H1 (cell line): ENCODE data around the gene MYDGF. TPM values are rescaled to one million over a fixed set of nuclear protein-coding genes. Genes with fewer than 3 reads are reported as not detected.

Experiments used
- CTCF ChIA-PET: fragments of 300-600 bp; sonication (Branson Sonifier 250); formaldehyde crosslinking; loops from one replicate; lab custom pipeline; 2021; ENCODE audit not compliant: partially characterized antibody; lab: Charles Lee
- POLR2A ChIA-PET: fragments of 300-600 bp; sonication (Branson Sonifier 250); formaldehyde crosslinking; loops from one replicate; lab custom pipeline; 2021; ENCODE audit warnings: inconsistent platforms; ENCODE audit not compliant: partially characterized antibody; lab: Charles Lee
- DNase-seq, 2 experiments: peaks; one replicate each; pipeline versions ENCODE4 v3.0.0 to v3.0.0-alpha.2; 2010 to 2022; ENCODE audit warnings: low spot score in 2 of 2, low read depth in 1 of 2, mixed read lengths in 1 of 2
- FAIRE-seq: peaks from 2 replicates; lab custom pipeline; 2011; peaks lifted over from hg19 to GRCh38; lab: Jason Lieb, UNC
- H2AFZ ChIP-seq: 2 replicates; pipeline ENCODE4 v1.8.1; 2012; ENCODE audit warnings: low read length, inconsistent platforms
- H2AK5ac ChIP-seq: 2 replicates; pipeline ENCODE4 v1.6.1; 2013; ENCODE audit warnings: low read depth, low read length
- H2BK120ac ChIP-seq: replicated peaks from 2 replicates; pipeline ENCODE3; 2013; ENCODE audit warnings: low read depth, low read length, inconsistent platforms
- H2BK12ac ChIP-seq: 2 replicates; pipeline ENCODE4 v1.6.1; 2013; ENCODE audit warnings: low read depth, low read length
- H2BK15ac ChIP-seq: 2 replicates; pipeline ENCODE4 v1.6.1; 2013; ENCODE audit warnings: low read length
- H2BK20ac ChIP-seq: 2 replicates; pipeline ENCODE4 v1.6.1; 2013; ENCODE audit warnings: low read length
- H2BK5ac ChIP-seq: 2 replicates; pipeline ENCODE4 v1.6.1; 2013; ENCODE audit warnings: low read depth, low read length
- H3K14ac ChIP-seq: 2 replicates; pipeline ENCODE4 v1.6.1; 2013; ENCODE audit warnings: inconsistent platforms; ENCODE audit not compliant: insufficient read length
- H3K18ac ChIP-seq: 2 replicates; pipeline ENCODE4 v1.6.1; 2013; ENCODE audit warnings: low read length; ENCODE audit errors: extremely low read depth
- H3K23ac ChIP-seq: 2 replicates; pipeline ENCODE4 v1.6.1; 2013; ENCODE audit warnings: inconsistent platforms; ENCODE audit not compliant: insufficient read length
- H3K23me2 ChIP-seq: 2 replicates; pipeline ENCODE4 v1.6.1; 2013; ENCODE audit warnings: low read depth, low read length
- H3K27ac ChIP-seq: 2 replicates; pipeline ENCODE4 v1.6.1; 2011; ENCODE audit warnings: low read depth, low read length, inconsistent platforms
- H3K27me3 ChIP-seq, 4 experiments: replicated peaks in 1 of 4; 1 replicate in 1 of 4; 2 replicates in 3 of 4; pipeline versions ENCODE4 v1.6.1 to v1.8.1; 2011 to 2013; ENCODE audit warnings: low read length in 3 of 4, mild to moderate bottlenecking in 3 of 4, inconsistent platforms in 2 of 4, mixed read lengths in 2 of 4, moderate library complexity in 1 of 4; ENCODE audit not compliant: control insufficient read depth in 3 of 4, insufficient read depth in 3 of 4; ENCODE audit errors: extremely low read depth in 1 of 4
- H3K36me3 ChIP-seq, 4 experiments: 2 replicates each; pipeline versions ENCODE4 v1.6.1 to v1.8.1; 2011 to 2013; ENCODE audit warnings: mild to moderate bottlenecking in 4 of 4, low read length in 3 of 4, moderate library complexity in 2 of 4, control low read depth in 1 of 4, inconsistent platforms in 1 of 4; ENCODE audit not compliant: insufficient read depth in 4 of 4, control insufficient read depth in 2 of 4
- H3K4ac ChIP-seq: replicated peaks from 2 replicates; pipeline ENCODE3; 2013; ENCODE audit warnings: low read length, low read depth, mixed read lengths, inconsistent platforms; ENCODE audit not compliant: insufficient read length
- H3K4me1 ChIP-seq, 4 experiments: replicated peaks in 1 of 4; 1 replicate in 1 of 4; 2 replicates in 3 of 4; pipeline versions ENCODE4 v1.6.1 to v1.8.1; 2011 to 2013; ENCODE audit warnings: low read length in 3 of 4, inconsistent platforms in 2 of 4, mixed read lengths in 1 of 4; ENCODE audit not compliant: insufficient read depth in 4 of 4, control insufficient read depth in 3 of 4
- H3K4me2 ChIP-seq, 2 experiments: 2 replicates each; pipeline versions ENCODE4 v1.6.1 to v1.8.1; 2011 to 2013; ENCODE audit warnings: low read depth in 2 of 2, low read length in 2 of 2, control low read depth in 1 of 2, inconsistent platforms in 1 of 2, mild to moderate bottlenecking in 1 of 2; ENCODE audit not compliant: insufficient read depth in 1 of 2
- H3K4me3 ChIP-seq, 4 experiments: fragments of 200-600, 300-600 bp in 1 of 4; sonication (generic), shearing (Covaris generic), sonication (Bioruptor Twin) in 1 of 4; 2 replicates each; pipeline versions ENCODE4 v1.5.1 to v1.8.1; 2011 to 2016; ENCODE audit warnings: low read length in 4 of 4, low read depth in 3 of 4, control low read depth in 2 of 4, inconsistent platforms in 2 of 4, mild to moderate bottlenecking in 2 of 4, mixed read lengths in 1 of 4, moderate library complexity in 1 of 4; ENCODE audit not compliant: insufficient read depth in 2 of 4; ENCODE audit errors: extremely low read depth in 1 of 4
- H3K56ac ChIP-seq: replicated peaks from 2 replicates; pipeline ENCODE3; 2013; ENCODE audit warnings: low read depth, mild to moderate bottlenecking, mixed read lengths, low read length, inconsistent platforms; ENCODE audit not compliant: insufficient read length
- H3K79me1 ChIP-seq: 2 replicates; pipeline ENCODE4 v1.6.1; 2013; ENCODE audit warnings: low read depth, low read length, control low read depth
- H3K79me2 ChIP-seq, 2 experiments: 2 replicates each; pipeline versions ENCODE4 v1.6.1 to v1.8.1; 2012 to 2013; ENCODE audit warnings: low read length in 2 of 2, mild to moderate bottlenecking in 2 of 2, inconsistent platforms in 1 of 2; ENCODE audit not compliant: insufficient read depth in 2 of 2, control insufficient read depth in 1 of 2
- H3K9ac ChIP-seq, 4 experiments: replicated peaks in 1 of 4; 1 replicate in 1 of 4; 2 replicates in 3 of 4; pipeline versions ENCODE4 v1.6.1 to v1.8.1; 2011 to 2013; ENCODE audit warnings: low read depth in 3 of 4, low read length in 3 of 4, control low read depth in 2 of 4, mild to moderate bottlenecking in 2 of 4, moderate library complexity in 2 of 4, inconsistent platforms in 1 of 4; ENCODE audit errors: extremely low read depth in 1 of 4
- H3K9me3 ChIP-seq, 2 experiments: 2 replicates each; pipeline versions ENCODE4 v1.6.1 to v1.8.1; 2012 to 2013; ENCODE audit warnings: mild to moderate bottlenecking in 2 of 2, moderate library complexity in 2 of 2, control low read depth in 1 of 2, inconsistent platforms in 1 of 2, low read depth in 1 of 2, low read length in 1 of 2, mixed read lengths in 1 of 2; ENCODE audit not compliant: insufficient read depth in 2 of 2
- H4K20me1 ChIP-seq, 2 experiments: replicated peaks in 1 of 2; 2 replicates each; pipeline versions ENCODE3 to v1.8.1; 2011 to 2013; ENCODE audit warnings: inconsistent platforms in 2 of 2, low read length in 2 of 2, mild to moderate bottlenecking in 1 of 2; ENCODE audit not compliant: insufficient read depth in 2 of 2, control insufficient read depth in 1 of 2
- H4K5ac ChIP-seq: 2 replicates; pipeline ENCODE4 v1.6.1; 2013; ENCODE audit warnings: low read length, low read depth, mixed read lengths, inconsistent platforms; ENCODE audit not compliant: insufficient read length
- H4K8ac ChIP-seq: 2 replicates; pipeline ENCODE4 v1.8.0; 2013; ENCODE audit warnings: mild to moderate bottlenecking, moderate library complexity, low read length, inconsistent platforms; ENCODE audit not compliant: insufficient read depth; ENCODE audit errors: extremely low read depth
- H4K91ac ChIP-seq: replicated peaks from 2 replicates; pipeline ENCODE3; 2013; ENCODE audit warnings: low read length, mixed read lengths, inconsistent platforms; ENCODE audit not compliant: insufficient read length
- TAF7 ChIP-seq: optimal IDR thresholded peaks from 2 replicates; pipeline ENCODE3; 2011; ENCODE audit warnings: low read depth, mild to moderate bottlenecking, inconsistent platforms, low read length, moderate library complexity, borderline replicate concordance
- WGBS, 2 experiments: shearing (Covaris generic) in 1 of 2; methylation state at CpG; one replicate each; pipeline versions ENCODE4 v1.1.6 to v1.1.7; 2013 to 2015; ENCODE audit warnings: low lambda C conversion rate in 2 of 2, mixed read lengths in 2 of 2, inconsistent platforms in 1 of 2, low coverage in 1 of 2, missing lambda C conversion rate in 1 of 2; ENCODE audit not compliant: insufficient replicate concordance in 2 of 2, insufficient coverage in 1 of 2, insufficient read length in 1 of 2; ENCODE audit errors: extremely low coverage in 1 of 2, missing lambda C conversion rate in 1 of 2; 5-methylcytosine and 5-hydroxymethylcytosine counted together
- polyA plus RNA-seq, 7 experiments: library from polyadenylated mRNA; depleted of rRNA in 3 of 7; stranded (reverse) in 5 of 7; unstranded in 2 of 7; fragments of >200 nt in 5 of 7; fragments of 200-250 nt in 2 of 7; gene quantifications; 1 replicate in 5 of 7; 2 replicates in 1 of 7; 4 replicates in 1 of 7; pipeline versions ENCODE4 v1.2.1 to v1.2.3, GENCODE V29; 2011 to 2013; ENCODE audit warnings: missing spikeins in 2 of 7, mixed read lengths in 2 of 7
- total RNA-seq: library from RNA; stranded (reverse); fragmentation: NEBNext Ultra II Directional; extraction: Animal tissue kit (Norgen Biotek cat#: 25700); gene quantifications from 2 replicates; pipeline ENCODE4 v1.2.1, GENCODE V29; 2021

Gene MYDGF
- total and polyA plus RNA-seq, 2 of the 8 experiments (the other 6 are each of a cell fraction or from before 2014, with no cell fraction given): 40.6 to 51.1 TPM

- POLR2A ChIA-PET: interaction anchor here (0.9 kb wide), 1 partner anchor 47 kb away, joined by 4 read pairs; no protein-coding TSS in a partner anchor
- no peak for TF ChIP-seq TAF7
Measured at GRCh38 chr19:4624301-4624700, 45.8 kb downstream of the MYDGF start.

More at GRCh38 chr19:4624301-4624700, 45.8 kb downstream of the MYDGF start:
- peak overlapping the region; percentile 12; the same call in 1 of the 2 replicates for H2BK12ac ChIP-seq
- H3K9me3 ChIP-seq: no peaks in the 10 kb centered on the region
- no peaks in the 10 kb centered on the region for H4K20me1 ChIP-seq
- H3K27ac ChIP-seq: no peak overlapping the region
- no peaks in the 10 kb centered on the region for H3K36me3 ChIP-seq
- peak overlapping the region; percentile 40; the same call in 1 of the 2 replicates for H2BK5ac ChIP-seq
- no peak overlapping the region for H2BK20ac ChIP-seq
- H3K23me2 ChIP-seq: no peaks in the 10 kb centered on the region
- peak overlapping the region; percentile 35 for H2BK120ac ChIP-seq
- no peaks in the 10 kb centered on the region for H3K27me3 ChIP-seq
- H3K79me2 ChIP-seq: no peaks in the 10 kb centered on the region
- no peak overlapping the region for H4K5ac ChIP-seq
- H3K18ac ChIP-seq: no peak overlapping the region
- H3K79me1 ChIP-seq: no peaks in the 10 kb centered on the region
- H2AK5ac ChIP-seq: no peak overlapping the region
- no peak overlapping the region for H3K4me3 ChIP-seq
- no peak overlapping the region for H3K14ac ChIP-seq
- FAIRE-seq (no peak), DNase-seq (no peak)
- no peak overlapping the region for H3K9ac ChIP-seq
- H4K91ac ChIP-seq: peak overlapping the region; percentile 86
- H2AFZ ChIP-seq: no peak overlapping the region
- H4K8ac ChIP-seq: no peak overlapping the region
- H3K4me1 ChIP-seq: no peaks in the 10 kb centered on the region; a peak in 2 of 7 replicates
- H3K4ac ChIP-seq: peak overlapping the region; percentile 9
- H2BK15ac ChIP-seq: 0 out of 2 replicates have a peak overlapping the region, but pooled peaks have one; percentile 81
- H3K56ac ChIP-seq: no peak overlapping the region
- CTCF ChIA-PET: interaction anchor here (0.6 to 16.3 kb wide), 14 partner anchors 9 to 545 kb away, joined by 3 to 316 read pairs (median 3); partner anchors contain the start of genes PLIN5 and TNFAIP8L1
- no peak overlapping the region for H3K4me2 ChIP-seq
- H3K23ac ChIP-seq: no peak overlapping the region
- 96% methylated on average over 4 of the region's 5 CpGs; no CpG with 5 or more reads in 1 of the 2 experiments for WGBS, 2 experiments
